Large intestine (tissue), 12 donors: ENCODE results near the gene GOLGA7B. TPM values are rescaled to one million over a fixed set of nuclear protein-coding genes. Genes with fewer than 3 reads are reported as not detected.

ENCODE experiments used
- DNase-seq, 2 donors: peaks; one replicate each; pipeline versions ENCODE4 v3.0.0 to v3.0.0-alpha.2; 2013
- H3K27ac ChIP-seq: one replicate; pipeline ENCODE4 v1.5.1; 2013; ENCODE audit warnings: low read length
- H3K27me3 ChIP-seq: 2 replicates; pipeline ENCODE4 v1.6.1; 2013; ENCODE audit warnings: low read length; ENCODE audit not compliant: control insufficient read depth, insufficient read depth
- H3K36me3 ChIP-seq: 2 replicates; pipeline ENCODE4 v1.6.1; 2013; ENCODE audit warnings: low read length; ENCODE audit not compliant: control insufficient read depth, insufficient read depth
- H3K4me1 ChIP-seq: one replicate; pipeline ENCODE4 v1.6.1; 2013; ENCODE audit warnings: low read length; ENCODE audit not compliant: control insufficient read depth, insufficient read depth
- H3K4me3 ChIP-seq: one replicate; pipeline ENCODE4 v1.5.1; 2013; ENCODE audit warnings: low read length
- H3K9me3 ChIP-seq: one replicate; pipeline ENCODE4 v1.6.1; 2013; ENCODE audit warnings: mild to moderate bottlenecking, low read depth, low read length, moderate library complexity; ENCODE audit not compliant: control insufficient read depth
- WGBS: methylation state at CpG from one replicate; pipeline ENCODE4 v1.1.5; 2013; ENCODE audit warnings: low lambda C conversion rate; ENCODE audit not compliant: insufficient coverage; 5-methylcytosine and 5-hydroxymethylcytosine counted together
- long read RNA-seq, 11 donors: transcript quantifications; one replicate each; lab custom pipeline, GENCODE V29; 2026
- polyA plus RNA-seq: library from polyadenylated mRNA; unstranded; fragments of 120-200 nt; gene quantifications from one replicate; pipeline ENCODE4 v1.2.1, GENCODE V29; 2013

GOLGA7B gene
- polyA plus RNA-seq: 3.9 TPM
- long read RNA-seq, donor 1, full-length matches to known transcripts: 1 of 1 reads
- long read RNA-seq, donor 1, partial matches to known transcripts: 0 of 1 reads
- long read RNA-seq, donor 1, other reads (novel, unspliced or antisense): 0 of 1 reads
- long read RNA-seq, donor 2, full-length matches to known transcripts: 4 of 4 reads
- long read RNA-seq, donor 2, partial matches to known transcripts: 0 of 4 reads
- long read RNA-seq, donor 2, other reads (novel, unspliced or antisense): 0 of 4 reads
- long read RNA-seq, donor 3: 0 reads
- long read RNA-seq, donor 4, full-length matches to known transcripts: 1 of 1 reads
- long read RNA-seq, donor 4, partial matches to known transcripts: 0 of 1 reads
- long read RNA-seq, donor 4, other reads (novel, unspliced or antisense): 0 of 1 reads
- long read RNA-seq, donor 5: 0 reads
- long read RNA-seq, donor 6, full-length matches to known transcripts: 6 of 13 reads
- long read RNA-seq, donor 6, partial matches to known transcripts: 7 of 13 reads
- long read RNA-seq, donor 6, other reads (novel, unspliced or antisense): 0 of 13 reads
- long read RNA-seq, donor 7: 0 reads
- long read RNA-seq, donor 8, full-length matches to known transcripts: 1 of 1 reads
- long read RNA-seq, donor 8, partial matches to known transcripts: 0 of 1 reads
- long read RNA-seq, donor 8, other reads (novel, unspliced or antisense): 0 of 1 reads
- long read RNA-seq, donor 9, full-length matches to known transcripts: 2 of 2 reads
- long read RNA-seq, donor 9, partial matches to known transcripts: 0 of 2 reads
- long read RNA-seq, donor 9, other reads (novel, unspliced or antisense): 0 of 2 reads
- long read RNA-seq, donor 10, full-length matches to known transcripts: 1 of 1 reads
- long read RNA-seq, donor 10, partial matches to known transcripts: 0 of 1 reads
- long read RNA-seq, donor 10, other reads (novel, unspliced or antisense): 0 of 1 reads
- long read RNA-seq, donor 11, full-length matches to known transcripts: 1 of 1 reads
- long read RNA-seq, donor 11, partial matches to known transcripts: 0 of 1 reads
- long read RNA-seq, donor 11, other reads (novel, unspliced or antisense): 0 of 1 reads

GRCh38 chr10:97849687-97850402 is at the start of gene GOLGA7B:
TSS of gene GOLGA7B (plus strand) at chr10:97849843. CDS start at chr10:97850304, 461 bp downstream.
- H3K27ac ChIP-seq: no peak within 1 kb of the TSS
- H3K4me3 ChIP-seq: peak within 1 kb of the TSS; percentile 54
- peak; percentile 49 to 65 for DNase-seq
- no peaks in the 10 kb centered on the region for H3K36me3 ChIP-seq
- H3K27me3 ChIP-seq: peaks cover 22% of the 10 kb centered on the region
- WGBS: no CpG with 5 or more reads among the region's 87 CpGs
- H3K4me1 ChIP-seq: peaks cover 17% of the 10 kb centered on the region
- no peaks in the 10 kb centered on the region for H3K9me3 ChIP-seq

GRCh38 chr10:97800474-97800873 is 49.2 kb upstream of the GOLGA7B start:
- DNase-seq: no peak
- WGBS: no CpG with 5 or more reads among the region's 9 CpGs
- no peak overlapping the region for H3K27ac ChIP-seq

GRCh38 chr10:97801422-97801821 is 48.2 kb upstream of the GOLGA7B start:
- H3K9me3 ChIP-seq: no peaks in the 10 kb centered on the region
- peaks cover 5% of the 10 kb centered on the region for H3K27me3 ChIP-seq
- H3K4me3 ChIP-seq: no peak overlapping the region
- DNase-seq: no peak
- no peak overlapping the region for H3K27ac ChIP-seq
- no CpG with 5 or more reads among the region's 5 CpGs for WGBS
- H3K36me3 ChIP-seq: no peaks in the 10 kb centered on the region
- H3K4me1 ChIP-seq: peaks cover 3% of the 10 kb centered on the region

More at GRCh38 chr10:97800474-97800873, 49.2 kb upstream of the GOLGA7B start:
- Histone ChIP-seq H3K9me3 (no peaks in the 10 kb centered on the region), H3K4me1 (peaks cover 3% of the 10 kb centered on the region), H3K27me3 (peaks cover 5% of the 10 kb centered on the region), H3K36me3 (no peaks in the 10 kb centered on the region), H3K4me3 (no peak overlapping the region)

GRCh38 chr10:97805096-97805884 is 44.4 kb upstream of the GOLGA7B start:
- H3K27ac ChIP-seq: no peak overlapping the region
- H3K27me3 ChIP-seq: no peaks in the 10 kb centered on the region
- H3K9me3 ChIP-seq: no peaks in the 10 kb centered on the region
- H3K4me3 ChIP-seq: no peak overlapping the region
- no peak for DNase-seq
- no peaks in the 10 kb centered on the region for H3K4me1 ChIP-seq
- no peaks in the 10 kb centered on the region for H3K36me3 ChIP-seq
- no CpG with 5 or more reads among the region's 12 CpGs for WGBS

GRCh38 chr10:97805949-97806348 is 43.7 kb upstream of the GOLGA7B start:
- Histone ChIP-seq H3K4me1 (peaks cover 4% of the 10 kb centered on the region), H3K36me3 (no peaks in the 10 kb centered on the region), H3K27me3 (no peaks in the 10 kb centered on the region), H3K27ac (no peak overlapping the region), H3K9me3 (no peaks in the 10 kb centered on the region), H3K4me3 (no peak overlapping the region)
- DNase-seq: no peak
- no CpG with 5 or more reads among the region's 6 CpGs for WGBS

- Histone ChIP-seq H3K27ac (peak overlapping the region; percentile 82), H3K36me3 (no peaks in the 10 kb centered on the region), H3K4me3 (no peak overlapping the region), H3K9me3 (no peaks in the 10 kb centered on the region), H3K4me1 (peaks cover 5% of the 10 kb centered on the region), H3K27me3 (no peaks in the 10 kb centered on the region)
- 20% methylated on average over 1 of the region's 7 CpGs for WGBS
- peak; percentile 83 to 91 for DNase-seq
Measured at GRCh38 chr10:97810446-97810845, 39.2 kb upstream of the GOLGA7B start.

GRCh38 chr10:97811958-97812357 is 37.7 kb upstream of the GOLGA7B start:
- WGBS: no CpG with 5 or more reads among the region's 3 CpGs

GRCh38 chr10:97812696-97813095 is 36.9 kb upstream of the GOLGA7B start:
- Histone ChIP-seq H3K27ac (no peak overlapping the region), H3K4me3 (no peak overlapping the region), H3K4me1 (peaks cover 5% of the 10 kb centered on the region), H3K9me3 (no peaks in the 10 kb centered on the region), H3K27me3 (no peaks in the 10 kb centered on the region), H3K36me3 (no peaks in the 10 kb centered on the region)
- no peak for DNase-seq
- 100% methylated on average over 1 of the region's 8 CpGs for WGBS

More at GRCh38 chr10:97811958-97812357, 37.7 kb upstream of the GOLGA7B start:
- Histone ChIP-seq H3K27ac (no peak overlapping the region), H3K4me1 (peaks cover 5% of the 10 kb centered on the region), H3K9me3 (no peaks in the 10 kb centered on the region), H3K4me3 (no peak overlapping the region), H3K27me3 (no peaks in the 10 kb centered on the region), H3K36me3 (no peaks in the 10 kb centered on the region)
- DNase-seq: no peak

GRCh38 chr10:97813311-97813710 is 36.3 kb upstream of the GOLGA7B start:
- Histone ChIP-seq H3K4me1 (peaks cover 5% of the 10 kb centered on the region), H3K4me3 (no peak overlapping the region), H3K27me3 (no peaks in the 10 kb centered on the region), H3K27ac (no peak overlapping the region), H3K9me3 (no peaks in the 10 kb centered on the region), H3K36me3 (no peaks in the 10 kb centered on the region)
- 53% methylated on average over 2 of the region's 3 CpGs for WGBS
- no peak for DNase-seq
